Keratinocyte (primary cell): ENCODE data around the gene DNAJB11. TPM values are rescaled to one million over a fixed set of nuclear protein-coding genes. Genes with fewer than 3 reads are reported as not detected.

Experiments
- DNase-seq: peaks from one replicate; pipeline ENCODE4 v3.0.0-alpha.2; 2011; ENCODE audit warnings: low read depth, missing footprints, low spot score
- FAIRE-seq: peaks from 2 replicates; lab custom pipeline; 2011; peaks lifted over from hg19 to GRCh38; lab: Jason Lieb, UNC
- H2AFZ ChIP-seq: 2 replicates; pipeline ENCODE4 v1.6.0; 2012; ENCODE audit warnings: low read length, control low read depth, inconsistent platforms; ENCODE audit not compliant: control insufficient read depth
- H3K27ac ChIP-seq: 2 replicates; pipeline ENCODE4 v1.5.1; 2011; ENCODE audit warnings: low read length; ENCODE audit not compliant: control insufficient read depth, insufficient read depth
- H3K27me3 ChIP-seq: 3 replicates; pipeline ENCODE4 v1.6.0; 2011; ENCODE audit warnings: low read length; ENCODE audit not compliant: control insufficient read depth, insufficient read depth; ENCODE audit errors: extremely low read depth
- H3K36me3 ChIP-seq, 2 experiments: 2 replicates in 1 of 2; 3 replicates in 1 of 2; pipeline ENCODE4 v1.5.1; 2011; ENCODE audit warnings: low read length in 2 of 2, mild to moderate bottlenecking in 1 of 2; ENCODE audit not compliant: control insufficient read depth in 2 of 2, insufficient read depth in 2 of 2; ENCODE audit errors: extremely low read depth in 1 of 2
- H3K4me1 ChIP-seq: 3 replicates; pipeline ENCODE4 v1.5.1; 2011; ENCODE audit warnings: low read length; ENCODE audit not compliant: control insufficient read depth, insufficient read depth; ENCODE audit errors: extremely low read depth
- H3K4me2 ChIP-seq: 3 replicates; pipeline ENCODE4 v1.6.0; 2011; ENCODE audit warnings: low read depth, low read length; ENCODE audit not compliant: control insufficient read depth, insufficient read depth; ENCODE audit errors: extremely low read depth
- H3K4me3 ChIP-seq, 3 experiments: fragments of 200-600 bp in 1 of 3; sonication (generic) in 1 of 3; 2 replicates in 2 of 3; 3 replicates in 1 of 3; pipeline ENCODE4 v1.5.1; 2011 to 2016; ENCODE audit warnings: low read length in 3 of 3, mild to moderate bottlenecking in 3 of 3, control low read depth in 2 of 3, inconsistent platforms in 1 of 3, low read depth in 1 of 3, mixed read lengths in 1 of 3, mixed run types in 1 of 3, moderate library complexity in 1 of 3; ENCODE audit not compliant: control insufficient read depth in 2 of 3, insufficient read depth in 2 of 3; ENCODE audit errors: extremely low read depth in 1 of 3
- H3K79me2 ChIP-seq: 2 replicates; pipeline ENCODE4 v1.6.0; 2012; ENCODE audit warnings: low read length; ENCODE audit not compliant: control insufficient read depth, insufficient read depth
- H3K9ac ChIP-seq: 3 replicates; pipeline ENCODE4 v1.6.0; 2011; ENCODE audit warnings: low read length; ENCODE audit not compliant: control insufficient read depth, insufficient read depth; ENCODE audit errors: extremely low read depth
- H3K9me1 ChIP-seq: 3 replicates; pipeline ENCODE4 v1.6.0; 2011; ENCODE audit warnings: low read length; ENCODE audit not compliant: control insufficient read depth, insufficient read depth; ENCODE audit errors: extremely low read depth
- H3K9me3 ChIP-seq: 2 replicates; pipeline ENCODE4 v1.5.1; 2012; ENCODE audit warnings: low read depth, low read length; ENCODE audit not compliant: control insufficient read depth
- H4K20me1 ChIP-seq: 3 replicates; pipeline ENCODE4 v1.6.0; 2011; ENCODE audit warnings: low read length; ENCODE audit not compliant: control insufficient read depth, insufficient read depth; ENCODE audit errors: extremely low read depth
- EZH2 ChIP-seq: IDR thresholded peaks from one replicate; pipeline ENCODE4 v1.6.1; 2012; ENCODE audit warnings: inconsistent platforms, mild to moderate bottlenecking, low read length, moderate library complexity
- dilution Hi-C: fragments of 300-500 bp; cut with MboI; formaldehyde crosslinking; loops from one replicate; pipeline ENCODE4 v1.7.0; 2020; ENCODE audit warnings: low sequenced_read_pairs; ENCODE audit not compliant: extremely low pct_ligation_motif_present
- polyA plus RNA-seq, 5 experiments: library from polyadenylated mRNA; depleted of rRNA in 3 of 5; stranded (reverse) in 3 of 5; stranded (forward) in 1 of 5; unstranded in 1 of 5; fragments of >200 nt; gene quantifications; 1 replicate in 1 of 5; 2 replicates in 3 of 5; 3 replicates in 1 of 5; pipeline versions ENCODE4 v1.2.1 to v1.2.3, GENCODE V29; 2011 to 2012; ENCODE audit warnings: missing spikeins in 2 of 5, low read depth in 1 of 5, low replicate concordance in 1 of 5
- TF ChIP-seq, protein P1 (sequence below), 3 experiments: IDR thresholded peaks in 1 of 3; conservative IDR thresholded peaks in 1 of 3; optimal IDR thresholded peaks in 1 of 3; 2 replicates in 2 of 3; 3 replicates in 1 of 3; pipeline versions ENCODE3 to v1.5.1; 2011; ENCODE audit warnings: low read length in 3 of 3, mild to moderate bottlenecking in 3 of 3, moderate library complexity in 2 of 3, control low read depth in 1 of 3, inconsistent platforms in 1 of 3; ENCODE audit not compliant: insufficient read depth in 2 of 3; ENCODE audit errors: extremely low read depth in 1 of 3

DNAJB11 gene
- polyA plus RNA-seq, 1 donor (not counting 4 experiments of a cell fraction or from before 2014, with no cell fraction given): 61.8 TPM

DNA sequence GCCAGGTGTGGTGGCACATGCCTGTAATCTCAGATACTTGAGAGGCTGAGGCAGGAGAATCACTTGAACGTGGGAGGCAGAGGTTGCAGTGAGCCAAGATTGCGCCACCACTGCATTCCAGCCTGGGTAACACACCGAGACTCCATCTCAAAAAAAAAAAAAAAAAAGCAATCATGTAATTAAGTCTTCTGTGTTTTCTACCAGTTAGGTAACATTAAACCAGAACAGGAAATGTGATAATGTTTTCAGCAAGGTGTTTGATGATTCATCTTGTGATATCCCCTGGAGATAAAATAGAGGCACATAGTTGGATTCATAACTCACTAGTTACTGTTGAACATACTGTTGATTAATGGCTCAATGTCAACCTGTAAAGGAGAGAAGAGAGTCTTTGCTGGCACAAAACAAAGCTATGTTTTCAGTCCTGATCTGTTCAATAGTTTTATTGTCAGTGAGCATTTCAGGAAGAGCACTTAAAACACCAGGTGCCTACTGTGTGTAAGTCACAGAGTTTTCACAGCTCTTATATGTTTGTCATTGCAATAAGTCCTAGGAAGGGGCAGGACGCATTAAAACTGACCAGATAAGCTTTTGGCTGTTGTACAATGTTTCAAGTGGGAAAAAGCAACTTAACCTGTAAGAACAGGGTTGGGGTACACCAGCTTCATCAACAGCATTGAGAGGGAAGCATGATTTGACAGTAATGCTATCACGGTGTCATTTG lies 19.5 kb downstream of the DNAJB11 start:
- no peaks in the 10 kb centered on the region for H4K20me1 ChIP-seq
- TF ChIP-seq, protein P1, sequence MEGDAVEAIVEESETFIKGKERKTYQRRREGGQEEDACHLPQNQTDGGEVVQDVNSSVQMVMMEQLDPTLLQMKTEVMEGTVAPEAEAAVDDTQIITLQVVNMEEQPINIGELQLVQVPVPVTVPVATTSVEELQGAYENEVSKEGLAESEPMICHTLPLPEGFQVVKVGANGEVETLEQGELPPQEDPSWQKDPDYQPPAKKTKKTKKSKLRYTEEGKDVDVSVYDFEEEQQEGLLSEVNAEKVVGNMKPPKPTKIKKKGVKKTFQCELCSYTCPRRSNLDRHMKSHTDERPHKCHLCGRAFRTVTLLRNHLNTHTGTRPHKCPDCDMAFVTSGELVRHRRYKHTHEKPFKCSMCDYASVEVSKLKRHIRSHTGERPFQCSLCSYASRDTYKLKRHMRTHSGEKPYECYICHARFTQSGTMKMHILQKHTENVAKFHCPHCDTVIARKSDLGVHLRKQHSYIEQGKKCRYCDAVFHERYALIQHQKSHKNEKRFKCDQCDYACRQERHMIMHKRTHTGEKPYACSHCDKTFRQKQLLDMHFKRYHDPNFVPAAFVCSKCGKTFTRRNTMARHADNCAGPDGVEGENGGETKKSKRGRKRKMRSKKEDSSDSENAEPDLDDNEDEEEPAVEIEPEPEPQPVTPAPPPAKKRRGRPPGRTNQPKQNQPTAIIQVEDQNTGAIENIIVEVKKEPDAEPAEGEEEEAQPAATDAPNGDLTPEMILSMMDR (optimal IDR thresholded peaks at IDR 0.05 in 1 of 3, IDR thresholded peaks at IDR 0.05 in 1 of 3, conservative IDR thresholded peaks at IDR 0.05 in 1 of 3; ENCODE audit: extremely low read depth in 1 of 3, insufficient read depth in 2 of 3, low read length in 3 of 3): no peak
- no peak for TF ChIP-seq EZH2
- H2AFZ ChIP-seq: no peak overlapping the region
- no peaks in the 10 kb centered on the region for H3K79me2 ChIP-seq
- no peaks in the 10 kb centered on the region for H3K9me1 ChIP-seq
- peaks cover 0 to 6% of the 10 kb centered on the region in 2 experiments for H3K36me3 ChIP-seq
- H3K4me3 ChIP-seq: no peak overlapping the region
- peaks cover 31% of the 10 kb centered on the region for H3K4me1 ChIP-seq
- FAIRE-seq (peak; percentile 85), DNase-seq (peak; percentile 80)
- dilution Hi-C loops: no loop called here
- peak overlapping the region; percentile 84 for H3K4me2 ChIP-seq
- no peaks in the 10 kb centered on the region for H3K9me3 ChIP-seq
- H3K27me3 ChIP-seq: no peaks in the 10 kb centered on the region
- H3K27ac ChIP-seq: peak overlapping the region; percentile 93
- peak overlapping the region; percentile 39 for H3K9ac ChIP-seq

DNA sequence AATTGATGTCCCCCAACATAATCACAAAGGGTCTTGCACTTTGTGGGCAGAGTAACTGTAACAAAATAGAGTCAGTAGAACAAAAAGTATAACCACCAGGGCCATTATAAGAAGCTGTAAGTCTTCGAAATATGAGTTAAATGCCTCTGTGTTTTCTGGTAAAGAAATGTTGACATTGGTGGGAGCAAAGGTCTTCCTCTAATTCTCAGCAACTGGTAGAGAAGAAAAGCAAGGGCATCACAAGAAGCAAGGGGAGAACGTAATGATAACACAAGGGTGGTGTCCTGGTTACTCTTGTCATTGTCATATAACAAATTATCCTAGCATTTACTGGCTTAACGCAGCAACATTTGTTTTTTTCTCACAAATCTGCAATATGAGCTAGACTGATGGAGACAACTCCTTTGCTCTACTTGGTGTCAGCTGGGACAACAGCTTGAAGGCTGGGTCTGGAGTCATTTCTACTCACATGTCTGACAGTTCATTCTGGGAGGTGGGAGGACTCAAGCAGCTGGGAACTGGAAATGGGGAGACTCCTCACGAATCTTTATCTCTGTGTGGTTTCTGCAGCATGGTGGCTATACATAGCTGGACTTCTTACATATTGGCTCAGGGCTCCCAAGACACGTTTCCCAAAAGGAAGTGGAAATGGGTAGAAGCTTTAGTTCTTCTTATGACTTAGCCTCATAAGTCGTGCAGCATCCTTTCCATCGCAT lies 20.2 kb downstream of the DNAJB11 start:
- no peaks in the 10 kb centered on the region for H4K20me1 ChIP-seq
- FAIRE-seq (no peak), DNase-seq (no peak)
- H3K36me3 ChIP-seq: peaks cover 0 to 4% of the 10 kb centered on the region in 2 experiments
- dilution Hi-C loops: no loop called here
- no peak overlapping the region for H3K4me3 ChIP-seq
- TF ChIP-seq, protein P1 (optimal IDR thresholded peaks at IDR 0.05 in 1 of 3, IDR thresholded peaks at IDR 0.05 in 1 of 3, conservative IDR thresholded peaks at IDR 0.05 in 1 of 3; ENCODE audit: extremely low read depth in 1 of 3, insufficient read depth in 2 of 3, low read length in 3 of 3): no peak
- TF ChIP-seq EZH2: no peak
- no peaks in the 10 kb centered on the region for H3K27me3 ChIP-seq
- H3K4me1 ChIP-seq: peaks cover 31% of the 10 kb centered on the region
- no peaks in the 10 kb centered on the region for H3K9me3 ChIP-seq
- H3K27ac ChIP-seq: peak overlapping the region; percentile 93
- H2AFZ ChIP-seq: no peak overlapping the region
- H3K9me1 ChIP-seq: no peaks in the 10 kb centered on the region
- H3K4me2 ChIP-seq: no peak overlapping the region
- no peak overlapping the region for H3K9ac ChIP-seq
- H3K79me2 ChIP-seq: no peaks in the 10 kb centered on the region
